Measurements from ENCODE around the gene SALL4. TPM values are rescaled to one million over a fixed set of nuclear protein-coding genes. Genes with fewer than 3 reads are reported as not detected.

The SALL4 gene
- total and polyA plus RNA-seq, 4 donors, result 0.16 to 3.6 (median 1.4) TPM

- Histone ChIP-seq H3K36me3 (ENCODE audit: control insufficient read depth in 4 of 4, insufficient read depth in 3 of 4, low read depth in 1 of 4, low read length in 3 of 4) (no peaks in the 10 kb centered on the region), H3K27me3 (ENCODE audit: control insufficient read depth in 4 of 4, insufficient read depth in 4 of 4, low read length in 3 of 4) (no peaks in the 10 kb centered on the region), H3K4me3 (ENCODE audit: low read depth in 1 of 3, low read length in 3 of 3) (no peak overlapping the region), H3K9me3 (ENCODE audit: control insufficient read depth in 4 of 4, low read length in 3 of 4) (no peaks in the 10 kb centered on the region), H3K9ac (ENCODE audit: low read depth in 1 of 2, low read length in 2 of 2) (peak overlapping the region; percentile 60 to 93), H3K4me1 (ENCODE audit: control insufficient read depth in 4 of 4, insufficient read depth in 4 of 4, low read length in 3 of 4) (peaks cover 4 to 22% (median 8%) of the 10 kb centered on the region in 4 donors), H3K27ac (ENCODE audit: low read depth in 1 of 2, low read length in 2 of 2) (peak overlapping the region; percentile 93 to 100)
- DNase-seq (ENCODE audit: low spot score), result no peak
- peak; percentile 37 for TF ChIP-seq TAF1 (conservative IDR thresholded peaks at IDR 0.05)
- TF ChIP-seq YY1 (IDR thresholded peaks at IDR 0.05), result peak; percentile 86
- TF ChIP-seq RXRA (IDR thresholded peaks at IDR 0.05), result peak; percentile 92 to 97
- TF ChIP-seq, protein P1, sequence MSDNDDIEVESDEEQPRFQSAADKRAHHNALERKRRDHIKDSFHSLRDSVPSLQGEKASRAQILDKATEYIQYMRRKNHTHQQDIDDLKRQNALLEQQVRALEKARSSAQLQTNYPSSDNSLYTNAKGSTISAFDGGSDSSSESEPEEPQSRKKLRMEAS (IDR thresholded peaks at IDR 0.05), result peak; percentile 94
- TF ChIP-seq JUND (IDR thresholded peaks at IDR 0.05), result peak; percentile 100
- peak; percentile 21 for TF ChIP-seq NR2F2 (IDR thresholded peaks at IDR 0.05)
- peak; percentile 95 for TF ChIP-seq FOXA1 (IDR thresholded peaks at IDR 0.05)
- TF ChIP-seq, protein P2, sequence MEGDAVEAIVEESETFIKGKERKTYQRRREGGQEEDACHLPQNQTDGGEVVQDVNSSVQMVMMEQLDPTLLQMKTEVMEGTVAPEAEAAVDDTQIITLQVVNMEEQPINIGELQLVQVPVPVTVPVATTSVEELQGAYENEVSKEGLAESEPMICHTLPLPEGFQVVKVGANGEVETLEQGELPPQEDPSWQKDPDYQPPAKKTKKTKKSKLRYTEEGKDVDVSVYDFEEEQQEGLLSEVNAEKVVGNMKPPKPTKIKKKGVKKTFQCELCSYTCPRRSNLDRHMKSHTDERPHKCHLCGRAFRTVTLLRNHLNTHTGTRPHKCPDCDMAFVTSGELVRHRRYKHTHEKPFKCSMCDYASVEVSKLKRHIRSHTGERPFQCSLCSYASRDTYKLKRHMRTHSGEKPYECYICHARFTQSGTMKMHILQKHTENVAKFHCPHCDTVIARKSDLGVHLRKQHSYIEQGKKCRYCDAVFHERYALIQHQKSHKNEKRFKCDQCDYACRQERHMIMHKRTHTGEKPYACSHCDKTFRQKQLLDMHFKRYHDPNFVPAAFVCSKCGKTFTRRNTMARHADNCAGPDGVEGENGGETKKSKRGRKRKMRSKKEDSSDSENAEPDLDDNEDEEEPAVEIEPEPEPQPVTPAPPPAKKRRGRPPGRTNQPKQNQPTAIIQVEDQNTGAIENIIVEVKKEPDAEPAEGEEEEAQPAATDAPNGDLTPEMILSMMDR (IDR thresholded peaks at IDR 0.05; ENCODE audit: low read depth, low read length, missing input control), result no peak
- TF ChIP-seq HNF4A (conservative IDR thresholded peaks at IDR 0.05), result peak; percentile 72 to 86
- peak; percentile 94 for TF ChIP-seq FOXA2 (IDR thresholded peaks at IDR 0.05)
- TF ChIP-seq GABPA (IDR thresholded peaks at IDR 0.05 in 1 of 2, conservative IDR thresholded peaks at IDR 0.05 in 1 of 2), result no peak
- TF ChIP-seq RAD21 (IDR thresholded peaks at IDR 0.05), result peak; percentile 27 to 35
- peak; percentile 96 for TF ChIP-seq SP1 (IDR thresholded peaks at IDR 0.05)
- TF ChIP-seq EGR1 (IDR thresholded peaks at IDR 0.05; ENCODE audit: low read depth in 2 of 2), result peak; percentile 69 to 93
- TF ChIP-seq HNF4G (IDR thresholded peaks at IDR 0.05), result peak; percentile 40
- TF ChIP-seq REST (IDR thresholded peaks at IDR 0.05), result peak; percentile 85
- peak; percentile 74 for TF ChIP-seq ZBTB33 (IDR thresholded peaks at IDR 0.05)
- peak; percentile 99 for TF ChIP-seq ATF3 (IDR thresholded peaks at IDR 0.05)
- WGBS, result 38% methylated on average over 19 of the region's 19 CpGs
Measured at GRCh38 chr20:51750037-51750769, 52.1 kb downstream of the SALL4 start.
